ENCODE measurements around the gene NFYB.
A peak's percentile ranks its signal among the peaks of the same experiment; 100 is the strongest.

The NFYB gene

GRCh38 chr12:104155711-104156555, 17.9 kb upstream of the NFYB start:
- no peak for DNase-seq (ENCODE audit: low spot score)

DNA sequence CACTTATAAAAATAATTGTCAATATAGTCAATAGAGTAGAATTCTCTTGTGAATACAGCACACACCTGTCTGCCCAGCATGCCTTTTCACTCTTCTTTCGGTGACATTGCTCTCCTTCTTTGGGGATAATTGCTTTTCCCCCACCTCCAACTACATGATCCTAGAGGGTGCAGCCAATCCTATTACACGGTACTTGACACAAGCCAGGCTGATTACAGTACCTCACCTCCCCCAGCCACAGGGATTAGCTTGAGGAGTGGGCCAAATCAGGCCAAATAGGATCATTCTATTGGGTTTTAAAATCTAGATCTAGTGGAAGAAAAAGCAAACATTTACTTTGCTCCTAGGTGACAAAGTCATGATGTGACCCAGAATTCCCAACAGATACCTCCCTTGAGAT, 16.8 kb upstream of the NFYB start:
- DNase-seq (ENCODE audit: low spot score) = no peak

DNA sequence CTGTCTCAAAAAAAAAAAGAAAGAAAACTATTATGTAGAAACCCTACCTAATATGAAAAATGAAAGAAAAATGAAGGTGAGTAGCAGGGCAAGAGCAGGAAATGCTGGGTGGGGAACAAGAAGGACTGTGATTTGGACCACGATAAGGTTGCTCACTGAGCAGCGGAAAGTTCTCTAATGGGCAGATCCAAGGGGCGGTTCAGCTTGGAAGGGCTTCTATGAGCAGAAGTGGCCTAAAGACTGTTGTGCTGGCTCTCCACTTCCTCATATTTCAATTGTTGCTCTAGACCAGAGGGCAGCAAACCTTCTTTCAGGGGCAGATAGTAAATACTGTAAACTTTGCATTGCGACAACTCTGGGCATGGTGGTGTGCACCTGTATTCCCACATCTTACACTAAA, 16.3 kb upstream of the NFYB start:
- no peak for DNase-seq (ENCODE audit: low spot score)

- no peak for DNase-seq (ENCODE audit: low spot score)
Observed at GRCh38 chr12:104152685-104153241, 14.8 kb upstream of the NFYB start.

DNA sequence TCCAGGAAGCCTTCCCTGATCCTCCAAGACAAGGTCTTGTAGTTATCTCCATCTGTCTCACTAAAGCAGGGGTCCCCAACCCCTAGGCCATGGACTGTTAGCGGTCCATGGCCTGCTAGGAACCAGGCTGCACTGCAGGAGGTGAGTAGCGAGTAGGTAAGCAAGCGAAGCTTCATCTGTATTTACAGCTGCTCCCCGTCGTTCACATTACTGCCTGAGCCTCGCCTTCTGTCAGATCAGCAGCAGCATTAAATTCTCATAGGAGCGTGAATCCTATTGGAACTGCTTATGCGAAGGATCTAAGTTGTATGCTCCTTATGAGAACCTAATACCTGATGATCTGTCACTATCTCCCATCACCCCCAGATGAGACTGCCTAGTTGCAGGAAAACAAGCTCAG, 12.4 kb upstream of the NFYB start:
- DNase-seq (ENCODE audit: low spot score) = no peak

- no peak for DNase-seq (ENCODE audit: low spot score)
Observed at GRCh38 chr12:104147346-104147745, 9.3 kb upstream of the NFYB start.

DNA sequence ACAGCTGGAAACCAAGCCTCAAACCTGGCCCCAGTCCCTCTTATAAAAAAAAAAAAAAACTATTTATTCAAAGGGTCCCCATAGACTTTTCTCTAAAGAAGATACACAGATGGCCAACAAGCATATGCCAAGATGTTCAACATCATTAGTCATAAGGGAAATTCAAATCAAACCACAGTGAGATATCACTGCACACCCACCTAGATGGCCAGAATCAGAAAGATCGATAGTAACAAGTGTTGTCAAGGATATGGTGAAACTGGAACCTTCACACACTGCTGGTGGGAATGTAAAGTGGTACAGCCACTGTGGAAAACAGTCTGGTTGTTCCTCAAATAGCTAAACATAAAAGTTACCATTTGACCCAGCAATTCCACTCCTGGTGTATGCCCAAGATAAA, 5.9 kb upstream of the NFYB start:
- no peak for DNase-seq (ENCODE audit: low spot score)

GRCh38 chr12:104143002-104143401, 5.0 kb upstream of the NFYB start:
- DNase-seq (ENCODE audit: low spot score) = no peak

GRCh38 chr12:104142543-104142942, 4.5 kb upstream of the NFYB start:
- DNase-seq (ENCODE audit: low spot score) = no peak

GRCh38 chr12:104138797-104139152, 765 bp upstream of the NFYB start:
- peak; percentile 27 for DNase-seq (ENCODE audit: low spot score)

GRCh38 chr12:104137001-104137901, 759 bp downstream of the NFYB start:
- DNase-seq (ENCODE audit: low spot score) = peak; percentile 65

DNA sequence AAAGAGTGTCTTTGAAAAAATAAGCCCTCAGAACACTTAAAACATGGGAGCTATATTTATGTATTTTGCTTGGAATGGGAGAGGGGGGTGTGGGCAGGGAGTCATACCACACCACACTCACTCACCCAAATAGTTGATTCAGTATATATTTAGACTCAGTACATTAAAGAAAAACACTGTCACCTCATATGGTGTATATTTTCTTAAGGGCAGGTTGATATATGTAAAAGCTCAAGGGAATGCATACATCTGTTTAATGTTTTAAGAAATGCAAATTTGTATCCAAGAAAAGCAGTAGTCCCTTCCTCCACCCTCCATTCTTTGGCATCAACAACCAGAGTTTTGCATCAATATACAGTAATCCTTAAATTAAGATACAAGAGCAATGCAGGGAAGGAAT, 1.4 kb downstream of the NFYB start:
- no peak for DNase-seq (ENCODE audit: low spot score)

- no peak for DNase-seq (ENCODE audit: low spot score)
Observed at GRCh38 chr12:104134882-104135281, 3.1 kb downstream of the NFYB start.

DNA sequence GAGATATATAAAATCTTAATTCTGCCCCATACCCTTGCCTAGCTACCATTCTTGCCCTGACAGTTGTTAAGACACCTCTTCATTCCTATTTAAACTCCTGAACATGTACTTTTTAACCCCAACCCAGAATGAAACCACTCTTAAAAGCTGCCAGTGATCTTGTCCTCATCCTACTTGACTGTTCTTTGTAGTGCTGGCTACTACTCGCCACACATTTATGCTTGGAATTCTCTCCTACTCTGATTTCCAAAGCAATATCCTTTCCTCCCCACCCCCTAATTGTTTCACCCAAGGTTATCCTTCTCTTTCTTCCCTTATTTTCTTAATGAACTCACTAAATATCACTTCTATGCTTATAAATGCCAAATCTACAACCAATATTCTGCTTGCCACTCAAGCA, 4.1 kb downstream of the NFYB start:
- DNase-seq (ENCODE audit: low spot score) = peak; percentile 20

- DNase-seq (ENCODE audit: low spot score) = no peak
Observed at GRCh38 chr12:104133321-104133720, 4.7 kb downstream of the NFYB start.

DNA sequence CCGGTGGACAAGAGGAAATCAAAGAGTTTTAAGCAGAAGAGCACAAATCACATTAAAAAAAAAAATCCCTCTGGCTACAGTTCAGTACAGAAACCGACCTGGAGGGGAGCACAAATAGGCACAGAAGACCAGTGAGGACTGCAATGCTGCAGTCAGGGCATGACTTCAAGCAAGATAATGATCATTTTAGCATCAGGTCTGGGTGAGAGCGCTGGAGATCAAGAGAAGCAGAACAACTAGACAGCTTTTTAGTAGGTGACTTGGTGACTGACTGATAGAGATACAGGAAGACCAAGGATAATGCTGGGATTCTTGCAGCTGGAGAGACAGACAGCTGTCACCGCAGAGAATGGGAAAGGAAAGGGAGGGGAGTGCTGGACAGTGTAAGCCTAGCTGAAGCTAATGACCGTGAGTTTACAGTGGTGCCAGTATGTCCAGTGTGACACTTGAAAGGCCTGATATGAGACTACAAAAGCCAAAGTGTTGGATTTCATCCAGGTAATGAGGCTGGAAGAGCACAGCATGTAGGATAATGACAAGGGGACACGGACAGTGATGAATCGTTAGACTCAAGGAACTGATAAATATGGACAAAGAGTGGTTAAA, 5.6 kb downstream of the NFYB start:
- DNase-seq (ENCODE audit: low spot score) = no peak

DNA sequence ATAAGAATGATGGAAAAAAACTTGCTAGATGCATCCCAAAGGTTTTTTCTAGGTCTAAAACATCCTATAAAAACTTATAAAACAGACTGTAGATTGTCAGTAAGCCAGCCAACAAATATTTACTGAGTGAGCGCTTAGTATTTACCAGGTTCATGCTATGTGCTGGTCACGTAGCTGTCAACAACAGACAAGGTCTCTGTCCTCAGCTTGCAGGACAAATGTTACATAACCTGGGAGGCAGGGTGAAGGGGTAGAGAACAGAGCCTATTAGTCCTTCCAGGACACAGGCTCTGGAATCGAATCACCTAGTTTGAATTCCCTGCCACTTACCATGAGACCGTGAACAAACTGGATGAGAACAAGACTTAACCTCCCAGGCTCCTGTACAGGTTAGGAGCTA, 6.4 kb downstream of the NFYB start:
- DNase-seq (ENCODE audit: low spot score) = no peak

- DNase-seq (ENCODE audit: low spot score) = no peak
Observed at GRCh38 chr12:104130760-104131159, 7.2 kb downstream of the NFYB start.

- DNase-seq (ENCODE audit: low spot score) = no peak
Observed at GRCh38 chr12:104126548-104126947, 11.5 kb downstream of the NFYB start.

- no peak for DNase-seq (ENCODE audit: low spot score)
Observed at GRCh38 chr12:104122298-104122697, 15.7 kb downstream of the NFYB start.

GRCh38 chr12:104121001-104121400, 17.0 kb downstream of the NFYB start:
- peak; percentile 67 for DNase-seq (ENCODE audit: low spot score)

GRCh38 chr12:104115587-104115975, 22.4 kb downstream of the NFYB start:
- DNase-seq (ENCODE audit: low spot score) = peak; percentile 26
